Activated CD4-positive, alpha-beta T cell treated with anti-CD3 and anti-CD28 coated beads, Interleukin-2, amount 10 ng/mL, durations not matched to agents 7 days and 5 days (primary cell): Measurements from ENCODE around the gene ARHGEF38. TPM values are rescaled to one million over a fixed set of nuclear protein-coding genes. Genes with fewer than 3 reads are reported as not detected.

Experiments
- CTCF ChIA-PET: fragments of 350-600 bp; sonication (Branson Sonifier 250); formaldehyde crosslinking; loops from one replicate; lab custom pipeline; 2021; ENCODE audit warnings: antibody characterized with exemption; lab: Charles Lee
- POLR2A ChIA-PET: fragments of 350-600 bp; sonication (Branson Sonifier 250); formaldehyde crosslinking; loops from one replicate; lab custom pipeline; 2021; ENCODE audit warnings: antibody characterized with exemption; lab: Charles Lee
- DNase-seq: peaks from one replicate; pipeline ENCODE4 v3.0.0-alpha.2; 2020
- H3K27ac Mint-ChIP-seq: one replicate; pipeline ENCODE4 v1.8.0; 2021; ENCODE audit warnings: mild to moderate bottlenecking, moderate library complexity, mixed read lengths
- H3K27me3 Mint-ChIP-seq: one replicate; pipeline ENCODE4 v1.8.0; 2021; ENCODE audit warnings: mixed read lengths
- H3K36me3 Mint-ChIP-seq: one replicate; pipeline ENCODE4 v1.8.0; 2021; ENCODE audit warnings: low read depth, mixed read lengths
- H3K4me1 Mint-ChIP-seq: one replicate; pipeline ENCODE4 v1.8.0; 2021; ENCODE audit warnings: mixed read lengths
- H3K4me3 Mint-ChIP-seq: one replicate; pipeline ENCODE4 v1.8.0; 2021; ENCODE audit warnings: mild to moderate bottlenecking, moderate library complexity, mixed read lengths
- H3K9me3 Mint-ChIP-seq: one replicate; pipeline ENCODE4 v1.8.0; 2021; ENCODE audit warnings: mixed read lengths
- total RNA-seq, 2 experiments: library from RNA; stranded (reverse); gene quantifications; one replicate each; pipeline ENCODE4 v1.2.3, GENCODE V29; 2021

The ARHGEF38 gene
- total RNA-seq, 2 experiments from 2014 or later = not detected

- H3K4me1 Mint-ChIP-seq = no peaks in the 10 kb centered on the region
- H3K4me3 Mint-ChIP-seq = no peak overlapping the region
- peaks cover 3% of the 10 kb centered on the region for H3K27me3 Mint-ChIP-seq
- ChIA-PET CTCF (no interaction called here), POLR2A (no interaction called here)
- no peaks in the 10 kb centered on the region for H3K36me3 Mint-ChIP-seq
- DNase-seq = no peak
- H3K9me3 Mint-ChIP-seq = no peaks in the 10 kb centered on the region
- H3K27ac Mint-ChIP-seq = no peak overlapping the region
Measured at GRCh38 chr4:105625214-105625613, 72.8 kb downstream of the ARHGEF38 start.

GRCh38 chr4:105626846-105627245 is 74.4 kb downstream of the ARHGEF38 start:
- Mint-ChIP-seq H3K36me3 (no peaks in the 10 kb centered on the region), H3K4me3 (no peak overlapping the region), H3K9me3 (no peaks in the 10 kb centered on the region), H3K27ac (no peak overlapping the region), H3K4me1 (no peaks in the 10 kb centered on the region), H3K27me3 (peaks cover 3% of the 10 kb centered on the region)
- DNase-seq = no peak
- ChIA-PET CTCF (no interaction called here), POLR2A (no interaction called here)

- no peaks in the 10 kb centered on the region for H3K9me3 Mint-ChIP-seq
- H3K4me1 Mint-ChIP-seq = no peaks in the 10 kb centered on the region
- no peak overlapping the region for H3K4me3 Mint-ChIP-seq
- H3K36me3 Mint-ChIP-seq = no peaks in the 10 kb centered on the region
- H3K27ac Mint-ChIP-seq = no peak overlapping the region
- no peak for DNase-seq
- CTCF ChIA-PET = no interaction called here
- H3K27me3 Mint-ChIP-seq = peaks cover 3% of the 10 kb centered on the region
- POLR2A ChIA-PET = no interaction called here
Measured at GRCh38 chr4:105627620-105628019, 75.2 kb downstream of the ARHGEF38 start.

GRCh38 chr4:105630670-105631655 is 78.5 kb downstream of the ARHGEF38 start:
- no peaks in the 10 kb centered on the region for H3K4me1 Mint-ChIP-seq

GRCh38 chr4:105631818-105632400 is 79.5 kb downstream of the ARHGEF38 start:
- ChIA-PET CTCF (no interaction called here), POLR2A (no interaction called here)
- Mint-ChIP-seq H3K4me1 (no peaks in the 10 kb centered on the region), H3K36me3 (no peaks in the 10 kb centered on the region), H3K27me3 (peaks cover 5% of the 10 kb centered on the region), H3K9me3 (no peaks in the 10 kb centered on the region), H3K27ac (no peak overlapping the region), H3K4me3 (no peak overlapping the region)
- DNase-seq = no peak

More at GRCh38 chr4:105630670-105631655, 78.5 kb downstream of the ARHGEF38 start:
- Mint-ChIP-seq H3K9me3 (no peaks in the 10 kb centered on the region), H3K27ac (no peak overlapping the region), H3K36me3 (no peaks in the 10 kb centered on the region), H3K27me3 (peaks cover 5% of the 10 kb centered on the region), H3K4me3 (no peak overlapping the region)
- ChIA-PET CTCF (no interaction called here), POLR2A (no interaction called here)
- no peak for DNase-seq

- no peaks in the 10 kb centered on the region for H3K9me3 Mint-ChIP-seq
- POLR2A ChIA-PET = no interaction called here
- CTCF ChIA-PET = no interaction called here
Measured at GRCh38 chr4:105632599-105632998, 80.2 kb downstream of the ARHGEF38 start.

GRCh38 chr4:105633241-105633640 is 80.8 kb downstream of the ARHGEF38 start:
- no peaks in the 10 kb centered on the region for H3K4me1 Mint-ChIP-seq
- POLR2A ChIA-PET = no interaction called here
- DNase-seq = no peak
- H3K9me3 Mint-ChIP-seq = no peaks in the 10 kb centered on the region
- H3K4me3 Mint-ChIP-seq = no peak overlapping the region
- no peaks in the 10 kb centered on the region for H3K36me3 Mint-ChIP-seq
- no peak overlapping the region for H3K27ac Mint-ChIP-seq
- CTCF ChIA-PET = no interaction called here
- peaks cover 8% of the 10 kb centered on the region for H3K27me3 Mint-ChIP-seq

More at GRCh38 chr4:105632599-105632998, 80.2 kb downstream of the ARHGEF38 start:
- H3K4me1 Mint-ChIP-seq = no peaks in the 10 kb centered on the region
- H3K27ac Mint-ChIP-seq = no peak overlapping the region
- H3K4me3 Mint-ChIP-seq = no peak overlapping the region
- peaks cover 6% of the 10 kb centered on the region for H3K27me3 Mint-ChIP-seq
- no peak for DNase-seq
- no peaks in the 10 kb centered on the region for H3K36me3 Mint-ChIP-seq

- Mint-ChIP-seq H3K9me3 (no peaks in the 10 kb centered on the region), H3K27me3 (peaks cover 8% of the 10 kb centered on the region), H3K27ac (no peak overlapping the region), H3K36me3 (no peaks in the 10 kb centered on the region), H3K4me3 (no peak overlapping the region), H3K4me1 (no peaks in the 10 kb centered on the region)
- POLR2A ChIA-PET = no interaction called here
- CTCF ChIA-PET = no interaction called here
- DNase-seq = no peak
Measured at GRCh38 chr4:105634402-105635080, 82.1 kb downstream of the ARHGEF38 start.

GRCh38 chr4:105637408-105638176 is 85.2 kb downstream of the ARHGEF38 start:
- POLR2A ChIA-PET = no interaction called here
- DNase-seq = no peak
- Mint-ChIP-seq H3K27ac (no peak overlapping the region), H3K4me3 (no peak overlapping the region), H3K9me3 (no peaks in the 10 kb centered on the region), H3K27me3 (peaks cover 22% of the 10 kb centered on the region), H3K4me1 (no peaks in the 10 kb centered on the region), H3K36me3 (no peaks in the 10 kb centered on the region)
- CTCF ChIA-PET = no interaction called here

GRCh38 chr4:105641845-105642244 is 89.4 kb downstream of the ARHGEF38 start:
- Mint-ChIP-seq H3K9me3 (no peaks in the 10 kb centered on the region), H3K4me3 (no peak overlapping the region), H3K27ac (no peak overlapping the region), H3K36me3 (no peaks in the 10 kb centered on the region), H3K27me3 (peaks cover 27% of the 10 kb centered on the region), H3K4me1 (no peaks in the 10 kb centered on the region)
- ChIA-PET POLR2A (no interaction called here), CTCF (no interaction called here)
- DNase-seq = no peak

GRCh38 chr4:105644257-105644656 is 91.8 kb downstream of the ARHGEF38 start:
- no peak overlapping the region for H3K4me3 Mint-ChIP-seq
- peaks cover 27% of the 10 kb centered on the region for H3K27me3 Mint-ChIP-seq
- DNase-seq = no peak
- CTCF ChIA-PET = no interaction called here
- H3K36me3 Mint-ChIP-seq = no peaks in the 10 kb centered on the region
- H3K9me3 Mint-ChIP-seq = no peaks in the 10 kb centered on the region
- H3K27ac Mint-ChIP-seq = no peak overlapping the region
- POLR2A ChIA-PET = no interaction called here
- H3K4me1 Mint-ChIP-seq = no peaks in the 10 kb centered on the region

DNA sequence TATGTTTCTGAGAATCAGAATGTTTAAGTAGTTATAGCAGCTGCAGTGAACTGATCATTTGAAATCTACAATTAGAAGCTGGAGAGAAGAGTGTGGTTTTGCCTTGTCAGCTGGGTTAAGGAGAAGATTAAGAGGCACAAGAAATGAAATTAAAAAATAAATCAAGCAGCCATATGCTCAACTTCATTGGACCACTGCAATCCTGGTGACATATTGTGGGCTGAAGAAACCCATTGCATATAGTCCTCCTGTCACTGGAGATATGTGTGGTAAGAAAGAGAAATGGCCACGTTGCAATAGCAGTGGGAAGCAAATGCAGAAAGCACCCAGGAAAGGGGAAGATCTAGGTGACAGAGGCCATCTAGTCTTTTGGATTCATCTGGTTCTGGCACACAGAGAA is 93.0 kb downstream of the ARHGEF38 start:
- DNase-seq = no peak
- POLR2A ChIA-PET = no interaction called here
- CTCF ChIA-PET = no interaction called here
- Mint-ChIP-seq H3K9me3 (no peaks in the 10 kb centered on the region), H3K27me3 (peaks cover 23% of the 10 kb centered on the region), H3K27ac (no peak overlapping the region), H3K4me1 (no peaks in the 10 kb centered on the region), H3K36me3 (no peaks in the 10 kb centered on the region), H3K4me3 (no peak overlapping the region)
